PFSK-1 (cell line): Measurements from ENCODE around the gene PLEKHG4B.

Experiments used
- POLR2AphosphoS5 ChIP-seq: IDR thresholded peaks from 2 replicates; pipeline ENCODE4 v1.6.1; 2012; ENCODE audit warnings: low read depth, mild to moderate bottlenecking, control low read depth, low read length, moderate library complexity
- SIN3A ChIP-seq: IDR thresholded peaks from 2 replicates; pipeline ENCODE4 v1.6.1; 2012; ENCODE audit warnings: mild to moderate bottlenecking, low read length, moderate library complexity, borderline replicate concordance; ENCODE audit not compliant: insufficient read depth

DNA sequence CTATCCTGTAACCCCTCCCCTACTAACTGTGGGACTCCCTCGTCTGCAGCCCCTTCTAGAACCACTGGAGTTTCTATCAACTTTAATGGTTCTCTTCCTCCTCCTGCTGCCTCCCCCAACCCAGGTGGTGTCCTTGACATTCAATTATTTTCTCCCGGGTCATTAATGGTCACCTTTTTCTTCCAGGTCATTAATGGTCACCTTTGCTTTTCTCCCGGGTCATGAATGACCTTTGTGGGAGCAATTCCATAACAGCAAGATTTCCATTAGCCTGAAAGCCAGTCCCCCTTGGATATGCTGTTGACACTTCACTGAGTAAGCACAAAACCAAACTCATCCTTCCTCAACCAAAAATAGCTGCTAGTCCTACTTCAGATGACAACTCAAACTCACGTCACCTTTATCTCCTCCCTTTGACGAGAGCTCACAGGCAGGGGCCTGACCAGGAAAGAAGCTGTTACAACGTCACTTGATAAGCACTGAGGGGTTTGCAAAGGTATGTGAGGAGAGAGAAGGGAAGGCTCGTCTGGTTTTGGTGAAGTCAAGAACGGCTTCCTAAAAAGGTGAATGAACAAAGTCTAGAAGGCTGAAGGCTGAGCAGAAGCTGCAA, 115.1 kb downstream of the PLEKHG4B start:
- TF ChIP-seq POLR2AphosphoS5 (no peak), SIN3A (no peak)
